Ascending aorta (tissue), 2 donors: ENCODE results near the gene GRIFIN. TPM values are rescaled to one million over a fixed set of nuclear protein-coding genes. Genes with fewer than 3 reads are reported as not detected.

Source experiments
- DNase-seq, 2 donors: peaks; one replicate each; pipeline ENCODE4 v3.0.0-alpha.2; 2019; ENCODE audit warnings: low spot score in 2 of 2
- H3K27ac ChIP-seq, 2 donors: fragments of 200-600 bp; sonication (generic); one replicate each; pipeline ENCODE4 v1.5.1; 2016 to 2017; ENCODE audit warnings: mild to moderate bottlenecking in 1 of 2
- H3K27me3 ChIP-seq: fragments of 200-600 bp; sonication (generic); one replicate; pipeline ENCODE4 v1.5.1; 2017
- H3K36me3 ChIP-seq, 2 donors: fragments of 200-600 bp; sonication (generic); one replicate each; pipeline ENCODE4 v1.5.1; 2016
- H3K4me1 ChIP-seq, 2 donors: fragments of 200-600 bp; sonication (generic); one replicate each; pipeline ENCODE4 v1.5.1; 2016 to 2017; ENCODE audit warnings: mild to moderate bottlenecking in 1 of 2
- H3K4me3 ChIP-seq, 2 donors: fragments of 200-600 bp; sonication (generic); one replicate each; pipeline ENCODE4 v1.5.1; 2016 to 2017; ENCODE audit warnings: mild to moderate bottlenecking in 1 of 2
- H3K9me3 ChIP-seq, 2 donors: fragments of 200-600 bp; sonication (generic); one replicate each; pipeline ENCODE4 v1.5.1; 2016
- CTCF ChIP-seq, 3 experiments: fragments of 200-600 bp in 2 of 3; fragments of 450-650 bp in 1 of 3; sonication (generic) in 2 of 3; IDR thresholded peaks; one replicate each; pipeline ENCODE4 v1.5.1; 2016 to 2019; ENCODE audit warnings: antibody characterized with exemption in 3 of 3, mild to moderate bottlenecking in 1 of 3, moderate library complexity in 1 of 3
- intact Hi-C: fragments of 100-400 bp; cut with DNase I; formaldehyde crosslinking; loops from one replicate; pipeline ENCODE4 v1.15.1; 2023
- total RNA-seq: library from RNA; depleted of rRNA; stranded (reverse); fragments of >200 nt; gene quantifications from one replicate; pipeline ENCODE4 v1.1.0, GENCODE V29; 2016

GRIFIN gene
- total RNA-seq, 1 donor from 2014 or later, result not detected

GRCh38 chr7:2510909-2511768, 34.9 kb upstream of the GRIFIN start:
- no peak for TF ChIP-seq CTCF (IDR thresholded peaks at IDR 0.05)
- H3K4me3 ChIP-seq, result no peak overlapping the region
- peaks cover 0 to 4% of the 10 kb centered on the region in 2 donors for H3K4me1 ChIP-seq
- H3K27me3 ChIP-seq, result no peaks in the 10 kb centered on the region
- no peaks in the 10 kb centered on the region for H3K36me3 ChIP-seq
- no peak for DNase-seq
- intact Hi-C loops, result no loop called here
- H3K9me3 ChIP-seq, result no peaks in the 10 kb centered on the region
- peak overlapping the region; percentile 10 to 11 for H3K27ac ChIP-seq

GRCh38 chr7:2510130-2510776, 34.1 kb upstream of the GRIFIN start:
- H3K4me1 ChIP-seq, result peaks cover 0 to 4% of the 10 kb centered on the region in 2 donors
- TF ChIP-seq CTCF (IDR thresholded peaks at IDR 0.05), result no peak
- H3K27me3 ChIP-seq, result no peaks in the 10 kb centered on the region
- no peak for DNase-seq
- no peak overlapping the region for H3K4me3 ChIP-seq
- no peaks in the 10 kb centered on the region for H3K36me3 ChIP-seq
- no peaks in the 10 kb centered on the region for H3K9me3 ChIP-seq
- intact Hi-C loops, result no loop called here
- no peak overlapping the region for H3K27ac ChIP-seq

GRCh38 chr7:2509298-2509906, 33.2 kb upstream of the GRIFIN start:
- no peak for TF ChIP-seq CTCF (IDR thresholded peaks at IDR 0.05)
- no peaks in the 10 kb centered on the region for H3K36me3 ChIP-seq
- no peak overlapping the region for H3K27ac ChIP-seq
- no peak overlapping the region for H3K4me3 ChIP-seq
- no peak for DNase-seq
- peaks cover 0 to 4% of the 10 kb centered on the region in 2 donors for H3K4me1 ChIP-seq
- H3K27me3 ChIP-seq, result no peaks in the 10 kb centered on the region
- intact Hi-C loops, result no loop called here
- no peaks in the 10 kb centered on the region for H3K9me3 ChIP-seq

GRCh38 chr7:2508327-2509215, 32.4 kb upstream of the GRIFIN start:
- TF ChIP-seq CTCF (IDR thresholded peaks at IDR 0.05), result no peak
- Histone ChIP-seq H3K9me3 (no peaks in the 10 kb centered on the region), H3K27ac (no peak overlapping the region), H3K27me3 (no peaks in the 10 kb centered on the region), H3K36me3 (no peaks in the 10 kb centered on the region), H3K4me3 (no peak overlapping the region), H3K4me1 (peaks cover 0 to 4% of the 10 kb centered on the region in 2 donors)
- no peak for DNase-seq
- intact Hi-C loops, result no loop called here

GRCh38 chr7:2507917-2508306, 31.7 kb upstream of the GRIFIN start:
- TF ChIP-seq CTCF (IDR thresholded peaks at IDR 0.05), result no peak
- H3K9me3 ChIP-seq, result no peaks in the 10 kb centered on the region
- no peak overlapping the region for H3K27ac ChIP-seq
- H3K27me3 ChIP-seq, result no peaks in the 10 kb centered on the region
- no peak for DNase-seq
- H3K4me3 ChIP-seq, result no peak overlapping the region
- peaks cover 0 to 4% of the 10 kb centered on the region in 2 donors for H3K4me1 ChIP-seq
- intact Hi-C loops, result no loop called here
- H3K36me3 ChIP-seq, result no peaks in the 10 kb centered on the region
